SKM-1 (cell line): ENCODE measurements around the gene DAD1.
"Not testable (repeated sequence)": the region's sequence is repeated elsewhere in the genome, so short reads cannot be mapped to it uniquely, and the experiment has no call there.

ENCODE experiments used
- DNase-seq: peaks from one replicate; lab custom pipeline; 2025; ENCODE audit not compliant: unreplicated experiment; lab: John Stamatoyannopoulos, UW

Gene DAD1

GRCh38 chr14:22599349-22599748 is 10.3 kb upstream of the DAD1 start:
- DNase-seq, result no peak

DNA sequence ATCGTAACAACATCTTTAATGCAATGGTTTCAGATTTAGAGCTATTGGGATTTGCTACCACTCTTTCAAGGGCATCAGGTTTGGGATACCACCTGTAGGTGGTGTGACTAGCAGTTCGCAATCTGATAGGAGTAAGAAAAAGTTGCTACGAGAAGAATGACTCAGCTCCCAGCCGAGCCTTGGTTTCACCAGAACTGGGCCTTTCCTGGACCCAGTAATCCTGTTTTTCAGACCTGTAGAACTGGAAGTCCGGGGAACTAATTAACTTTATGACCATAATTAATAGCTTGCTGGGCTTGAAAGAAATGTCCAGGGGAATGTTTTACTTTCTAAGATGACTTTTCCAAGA is 9.8 kb upstream of the DAD1 start:
- DNase-seq, result no peak

DNA sequence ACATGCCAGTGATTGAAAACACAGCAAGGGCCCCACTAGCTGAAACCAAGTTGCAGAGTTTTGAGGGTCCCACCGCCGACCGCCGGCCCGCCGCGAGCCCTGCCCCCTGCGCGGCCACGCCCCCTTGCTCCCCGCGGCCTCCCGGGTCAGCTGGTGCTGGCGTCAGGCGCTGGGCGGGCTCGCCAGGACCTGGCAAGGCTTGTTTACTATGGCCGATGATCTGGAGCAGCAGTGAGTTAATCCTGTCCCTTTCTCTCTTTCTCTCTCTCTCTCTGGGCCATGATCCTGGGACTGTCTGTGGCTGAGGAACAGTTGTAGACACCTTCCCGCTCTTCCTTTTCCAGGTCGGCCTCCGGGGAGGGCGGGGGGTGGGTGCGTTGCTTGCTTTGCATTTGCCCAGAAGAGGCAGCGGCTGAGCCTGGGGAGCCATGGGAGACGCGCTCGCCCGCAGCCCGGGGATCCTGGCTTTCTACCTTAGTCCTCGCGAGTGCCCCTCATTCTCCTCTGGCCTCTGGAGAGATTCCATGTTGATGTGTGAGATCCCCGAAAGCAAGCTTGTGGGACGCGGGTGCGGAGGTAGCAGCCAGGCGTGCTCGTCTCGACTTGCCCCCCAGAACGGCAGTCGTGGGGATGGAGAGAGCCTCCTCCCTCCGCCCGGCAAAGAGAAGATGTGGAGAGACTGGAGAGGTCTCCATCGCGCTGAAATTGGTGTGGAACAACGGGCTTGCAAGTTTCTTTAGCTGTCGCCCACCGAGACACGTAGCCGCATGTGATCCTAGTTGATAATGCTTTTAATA is 9.3 kb upstream of the DAD1 start, which contains the start of gene ABHD4:
Gene ABHD4 (plus strand): TSS at position 202 of the 797 bp plus-strand sequence. CDS start 7 bp downstream, at position 209.
- no peak for DNase-seq

DNA sequence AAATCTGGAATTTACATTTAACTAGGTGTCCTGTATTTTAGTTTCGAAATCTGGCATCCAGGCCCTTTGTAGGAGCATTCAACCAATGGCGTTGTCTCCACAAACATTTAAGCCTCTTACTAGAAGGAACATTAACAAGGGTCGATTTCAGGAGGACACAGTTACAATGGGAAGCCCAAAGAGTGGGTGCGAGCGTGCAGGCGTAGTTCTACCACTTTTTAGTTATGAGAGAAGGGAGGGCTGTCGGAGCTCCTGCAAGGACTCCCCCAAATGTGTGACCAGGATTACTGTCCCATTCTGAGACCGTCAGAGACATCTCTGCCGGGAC is 8.7 kb upstream of the DAD1 start:
- no peak for DNase-seq

DNA sequence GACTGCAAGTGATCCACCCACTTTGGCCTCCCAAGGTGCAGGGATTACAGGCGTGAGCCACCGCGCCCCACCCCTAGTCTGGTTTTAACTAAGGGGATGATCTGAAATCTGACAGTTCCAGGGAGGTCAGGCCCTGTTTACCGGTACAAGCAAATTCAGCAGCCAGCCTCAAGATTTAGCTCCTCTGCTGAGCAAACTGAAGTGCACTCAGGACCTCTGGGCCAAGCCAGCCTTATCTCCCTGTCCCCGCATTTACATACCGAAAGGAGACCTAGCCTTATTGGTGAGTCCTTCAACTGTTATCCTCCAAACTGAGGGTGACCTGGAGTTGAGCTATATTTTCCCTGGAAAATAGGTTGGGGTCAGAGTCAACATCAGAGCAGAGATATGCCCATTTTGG is 8.2 kb upstream of the DAD1 start:
- no peak for DNase-seq

DNA sequence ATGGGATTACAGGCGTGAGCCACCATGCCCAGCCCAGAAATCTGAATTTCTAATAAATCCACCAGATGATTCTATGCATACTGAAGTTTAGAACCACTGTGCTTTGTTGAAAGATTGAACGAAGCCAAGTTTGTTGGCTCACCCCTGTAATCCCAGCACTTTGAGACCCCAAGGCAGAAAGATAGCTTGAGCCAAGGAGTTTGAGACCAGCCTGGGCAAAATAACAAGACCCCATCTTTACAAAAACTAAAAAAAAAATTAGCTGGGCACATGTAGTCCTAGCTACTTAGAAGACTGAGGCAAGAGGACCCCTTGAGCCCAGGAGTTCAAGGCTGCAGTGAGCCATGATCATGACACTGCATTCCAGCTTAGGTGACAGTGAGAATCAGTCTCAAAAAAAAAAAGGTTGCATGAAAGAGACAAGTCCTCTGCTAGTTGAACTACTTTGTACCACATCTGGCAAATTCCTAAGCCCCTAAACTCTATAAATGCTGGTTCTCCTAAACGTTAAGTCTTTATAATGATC is 7.4 kb upstream of the DAD1 start:
- no peak for DNase-seq

GRCh38 chr14:22594156-22594716 is 5.2 kb upstream of the DAD1 start:
- DNase-seq, result no peak

DNA sequence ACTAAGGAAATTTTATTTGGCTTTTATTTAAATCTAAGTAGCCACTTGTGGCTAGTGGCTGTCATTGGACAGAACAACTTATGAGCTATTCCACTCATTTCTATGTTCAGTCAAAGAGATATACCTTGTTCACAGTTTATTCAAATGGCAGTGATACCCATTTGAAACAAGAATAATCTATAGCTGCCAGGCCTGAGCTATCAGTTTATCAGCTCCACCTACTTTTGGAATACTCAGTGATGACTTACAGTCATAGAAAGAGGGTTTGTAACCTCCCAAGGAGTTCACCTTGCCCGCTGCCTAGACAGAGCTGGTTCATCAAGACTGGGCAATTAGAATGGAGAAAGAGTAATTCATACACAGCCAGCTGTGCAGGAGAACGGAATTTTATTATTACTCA is 4.6 kb upstream of the DAD1 start:
- DNase-seq, result no peak

GRCh38 chr14:22593189-22593588 is 4.2 kb upstream of the DAD1 start:
- no peak for DNase-seq

DNA sequence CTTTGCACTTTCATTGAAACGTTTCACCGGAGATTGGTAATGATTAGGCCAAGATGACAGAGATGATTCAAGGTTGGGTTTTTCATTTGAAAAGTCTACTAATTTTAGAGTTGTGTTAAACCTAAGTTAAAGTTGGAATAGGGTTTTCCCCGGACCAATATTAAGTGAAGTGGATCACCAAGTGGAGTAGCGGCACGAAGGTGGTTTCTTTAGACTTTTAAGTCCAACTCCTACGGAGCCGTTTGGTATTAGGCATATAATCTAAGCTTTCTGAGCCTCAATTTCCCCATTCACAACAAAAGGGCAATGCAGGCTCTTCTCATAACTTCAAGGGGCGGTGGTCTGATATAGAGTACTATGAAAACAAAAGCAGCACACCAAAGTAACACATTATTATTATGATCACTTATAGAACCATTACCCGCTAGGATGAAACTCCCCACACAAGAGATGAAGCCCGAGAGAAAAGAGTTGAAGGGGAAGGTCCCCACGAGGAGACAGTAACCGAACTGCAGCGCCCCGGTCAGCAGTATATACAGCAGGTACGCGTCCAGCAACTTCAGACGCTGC is 413 bp downstream of the DAD1 start:
- no peak for DNase-seq

DNA sequence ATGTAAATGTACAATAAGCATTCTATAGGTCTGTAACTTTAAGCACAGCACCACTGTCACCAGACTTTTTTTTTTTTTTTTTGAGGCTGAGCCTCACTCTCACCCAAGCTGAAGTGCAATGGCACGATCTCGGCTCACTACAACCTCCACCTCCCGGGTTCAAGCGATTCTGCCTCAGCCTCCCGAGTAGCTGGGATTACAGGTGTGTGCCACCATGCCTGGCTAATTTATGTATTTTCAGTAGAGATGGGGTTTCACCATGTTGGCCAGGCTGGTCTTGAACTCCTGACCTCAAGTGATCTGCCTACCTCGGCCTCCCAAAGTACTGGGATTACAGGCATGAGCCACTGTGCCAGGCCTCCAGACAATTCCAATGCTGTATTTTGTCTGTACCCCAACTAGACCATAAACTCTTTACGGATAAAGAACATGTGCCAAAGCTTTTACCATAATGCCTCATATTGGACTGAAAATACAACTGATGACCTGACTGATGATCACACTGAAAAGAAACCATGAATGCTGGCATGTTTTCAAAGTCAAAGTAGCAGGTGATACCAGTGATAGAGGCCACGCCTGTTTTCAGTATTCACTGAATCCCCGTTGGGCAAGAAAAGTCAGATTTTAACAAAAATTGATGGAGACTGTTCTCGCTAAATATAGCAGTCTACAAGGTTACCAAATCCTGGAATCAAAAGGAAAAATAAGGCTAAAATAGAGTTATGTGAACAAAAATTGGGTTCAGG is 1.2 kb downstream of the DAD1 start:
- DNase-seq, result not testable (repeated sequence)

GRCh38 chr14:22587247-22587646 is 1.8 kb downstream of the DAD1 start:
- no peak for DNase-seq

- no peak for DNase-seq
Measured at GRCh38 chr14:22583994-22584393, 5.0 kb downstream of the DAD1 start.

DNA sequence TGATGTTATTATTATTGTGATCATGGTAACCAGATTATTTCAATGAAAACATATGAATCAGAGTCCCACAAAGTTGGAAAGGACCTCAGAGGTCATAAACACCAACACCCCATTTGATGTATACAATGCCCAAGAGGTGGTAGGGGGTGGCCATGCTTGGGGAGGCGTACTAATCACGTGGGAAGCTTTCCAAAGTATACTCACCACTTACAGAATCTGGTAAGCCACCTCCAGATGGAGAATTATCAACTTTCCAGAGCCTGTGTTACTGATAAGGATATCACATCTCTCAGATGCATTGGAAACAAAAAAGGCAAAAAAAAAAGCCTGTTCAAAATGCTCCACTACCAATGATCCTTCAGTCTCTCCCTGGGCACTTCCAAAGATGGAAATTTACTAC is 8.4 kb downstream of the DAD1 start:
- DNase-seq, result no peak

- no peak for DNase-seq
Measured at GRCh38 chr14:22579881-22580280, 9.1 kb downstream of the DAD1 start.

DNA sequence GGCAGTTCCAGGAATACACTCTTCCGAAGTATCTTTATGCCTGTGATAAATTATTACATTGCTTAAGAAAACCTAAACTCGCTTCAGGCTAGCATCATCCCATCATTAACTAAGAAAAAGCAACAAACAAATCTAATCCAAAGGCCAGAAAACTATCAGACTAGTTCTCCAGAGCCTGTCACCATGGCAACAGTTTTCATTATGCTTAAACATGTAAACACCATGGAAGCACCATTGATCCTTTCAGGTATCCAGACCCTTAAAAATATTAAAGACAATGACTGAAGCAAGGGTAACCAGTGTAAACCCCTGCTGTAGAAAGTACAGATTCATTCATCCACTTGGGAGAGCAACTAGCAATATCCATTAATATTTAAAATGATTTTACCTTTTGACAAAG is 9.8 kb downstream of the DAD1 start:
- no peak for DNase-seq

DNA sequence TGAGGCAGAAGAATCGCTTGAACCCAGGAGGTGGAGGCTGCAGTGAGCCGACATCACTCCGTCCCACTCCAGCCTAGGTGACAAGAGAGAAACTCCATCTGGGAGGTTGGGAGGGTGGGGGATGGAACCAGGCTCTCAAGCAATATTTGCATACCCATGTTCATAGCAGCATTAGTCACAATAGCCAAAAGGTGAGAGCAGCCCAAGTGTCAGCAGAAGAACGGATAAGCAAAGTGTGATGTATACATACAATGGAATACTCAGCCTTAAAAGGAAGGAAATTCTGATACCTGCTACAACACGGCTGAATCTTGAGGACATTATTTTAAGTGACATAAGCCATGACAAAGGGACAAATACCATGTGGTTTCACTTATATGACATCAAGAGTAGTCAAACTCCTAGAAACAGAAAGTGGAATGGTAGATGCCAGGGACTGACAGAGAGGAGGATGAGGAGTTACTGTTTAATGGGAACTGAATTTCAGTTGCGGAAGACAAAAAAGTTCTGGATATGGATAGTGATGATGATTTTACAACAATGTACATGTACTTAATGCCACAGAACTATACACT is 11.6 kb downstream of the DAD1 start:
- DNase-seq, result no peak

- no peak for DNase-seq
Measured at GRCh38 chr14:22573804-22574203, 15.2 kb downstream of the DAD1 start.

DNA sequence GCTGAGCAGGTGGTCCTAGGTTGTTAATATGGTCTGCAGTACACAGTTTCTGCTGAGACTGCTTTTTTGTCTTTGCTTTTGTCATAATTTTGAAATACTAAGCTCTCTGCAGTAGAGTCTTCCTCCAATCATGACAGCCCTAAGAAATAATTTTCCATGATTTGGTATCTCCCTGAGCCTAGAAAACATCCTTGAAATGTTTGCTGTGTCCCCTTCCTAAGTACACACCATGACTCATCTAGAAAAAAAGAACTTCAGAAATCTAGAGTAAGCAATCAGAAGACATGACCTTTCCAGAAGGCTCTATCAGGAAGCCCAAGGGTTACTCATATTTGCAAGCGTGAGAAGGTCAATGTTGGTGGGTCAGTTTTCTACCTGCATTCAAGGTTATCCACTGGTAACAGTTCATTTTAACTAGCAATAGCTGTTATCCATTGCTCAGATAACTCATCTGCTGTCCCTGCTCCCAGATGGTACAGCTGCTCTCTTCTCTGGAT is 16.4 kb downstream of the DAD1 start:
- DNase-seq, result no peak

GRCh38 chr14:22570132-22570949 is 18.7 kb downstream of the DAD1 start:
- DNase-seq, result peak; percentile 55
